Inflammatory macrophage treated with lipopolysaccharide for 1 hour (primary cell): ENCODE data around the gene LOXHD1.

Experiments used
- DNase-seq, 2 donors: peaks; one replicate each; pipeline ENCODE4 v3.0.0-alpha.2; 2020 to 2022

Gene LOXHD1

GRCh38 chr18:46570666-46571065 is 86.4 kb downstream of the LOXHD1 start:
- no peak for DNase-seq

DNA sequence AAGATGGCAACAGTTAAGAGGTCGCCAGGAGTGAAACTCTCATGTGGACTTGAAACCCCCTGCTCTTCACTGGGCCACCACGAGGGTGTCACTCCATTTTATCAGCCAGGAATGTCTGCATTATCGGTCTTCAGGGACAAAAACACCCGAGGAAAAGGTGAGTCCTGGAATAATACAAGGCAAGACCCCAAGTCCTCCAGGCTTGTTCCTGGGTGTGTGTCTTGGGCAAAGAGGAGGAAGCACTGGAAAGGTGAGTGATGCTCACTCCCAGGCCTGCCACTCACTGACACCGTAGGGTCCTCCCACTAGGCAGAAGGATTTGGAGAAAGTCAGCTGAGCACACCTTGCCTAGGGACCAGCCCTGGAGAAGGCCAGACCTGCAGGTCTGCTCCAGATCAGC is 86.9 kb downstream of the LOXHD1 start:
- DNase-seq, result no peak

- no peak for DNase-seq
Measured at GRCh38 chr18:46569211-46569610, 87.8 kb downstream of the LOXHD1 start.

DNA sequence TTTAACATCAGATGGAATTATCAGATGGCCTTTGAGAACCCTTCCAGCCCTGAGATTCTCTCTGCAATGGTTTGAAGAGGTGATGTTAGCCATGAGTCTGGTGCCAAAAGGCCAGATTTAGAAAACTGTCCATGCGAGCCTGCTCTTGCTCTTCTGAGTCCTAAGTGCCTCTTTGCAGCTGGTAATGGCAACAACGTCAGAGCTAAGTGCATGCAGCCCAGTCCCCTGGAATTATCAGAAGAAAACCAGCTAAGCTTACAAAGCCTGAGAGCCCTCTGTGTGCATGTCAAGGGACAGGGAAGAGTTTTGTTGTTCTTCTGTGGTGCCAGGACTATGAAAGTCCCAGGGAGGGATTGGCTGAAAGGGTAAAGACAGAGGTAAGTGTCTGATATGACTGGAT is 89.8 kb downstream of the LOXHD1 start:
- no peak for DNase-seq

DNA sequence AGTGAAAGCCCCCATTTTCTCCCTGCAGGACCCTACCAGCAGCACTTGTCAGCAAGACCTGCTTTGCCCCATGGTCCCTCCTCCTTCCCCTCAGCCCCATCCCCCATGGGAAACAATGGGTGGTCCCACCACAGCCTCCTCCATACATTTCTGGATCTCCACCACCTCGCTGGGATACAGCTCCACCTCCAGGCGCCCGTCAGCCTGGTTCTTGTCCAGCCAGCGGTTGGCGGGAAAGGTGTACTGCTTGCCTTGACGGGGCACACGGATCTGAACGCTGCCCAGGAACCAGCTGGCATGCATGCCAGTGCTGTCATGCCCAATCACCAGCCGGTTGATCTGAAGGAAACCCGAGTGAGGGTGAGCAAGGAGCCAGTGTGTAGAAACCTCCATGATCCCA is 90.9 kb downstream of the LOXHD1 start:
- no peak for DNase-seq

- DNase-seq, result no peak
Measured at GRCh38 chr18:46565256-46565655, 91.8 kb downstream of the LOXHD1 start.

- no peak for DNase-seq
Measured at GRCh38 chr18:46563317-46563716, 93.7 kb downstream of the LOXHD1 start.

DNA sequence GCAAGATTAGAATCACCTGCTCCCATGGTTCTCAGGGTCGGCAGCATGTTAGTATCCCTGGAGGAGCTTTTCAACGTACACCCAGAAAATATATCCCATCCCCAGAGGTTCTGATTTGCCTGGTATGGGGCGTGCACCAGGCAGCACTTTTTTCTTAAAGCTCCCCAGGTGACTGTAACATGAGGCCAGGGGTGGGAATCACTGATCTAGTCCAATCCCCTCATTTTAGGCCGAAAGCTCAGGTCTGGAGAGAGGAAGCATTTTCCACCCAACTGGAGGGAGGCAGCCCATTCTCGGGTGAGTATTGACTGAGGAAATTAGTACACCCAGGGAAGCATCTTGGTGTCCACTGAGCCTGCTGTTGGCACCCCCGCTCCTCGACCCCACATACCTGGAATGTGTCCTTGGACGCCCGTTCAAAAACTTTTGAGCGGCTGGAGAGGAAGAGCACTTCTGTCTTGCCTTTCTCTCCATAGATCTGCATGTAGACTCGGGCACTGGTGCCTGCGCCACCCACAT is 94.3 kb downstream of the LOXHD1 start:
- DNase-seq, result no peak

DNA sequence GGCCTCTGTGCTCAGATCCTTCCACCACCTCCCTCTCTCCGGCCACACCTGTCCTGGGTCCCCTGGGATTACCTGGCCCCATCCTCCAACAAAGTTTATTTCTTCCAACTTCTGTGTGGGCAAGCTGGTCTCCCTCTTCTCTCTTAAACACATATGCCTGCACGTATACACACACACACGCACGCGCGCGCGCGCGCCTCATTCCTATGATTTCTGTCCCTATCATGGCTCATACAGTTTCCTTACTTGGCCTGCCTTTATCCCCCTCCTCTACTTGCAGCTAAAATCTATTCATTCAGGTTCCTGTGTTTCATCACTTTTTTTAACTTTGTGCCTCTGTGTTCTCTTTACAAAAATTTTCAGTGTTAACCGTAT is 96.4 kb downstream of the LOXHD1 start:
- DNase-seq, result no peak

DNA sequence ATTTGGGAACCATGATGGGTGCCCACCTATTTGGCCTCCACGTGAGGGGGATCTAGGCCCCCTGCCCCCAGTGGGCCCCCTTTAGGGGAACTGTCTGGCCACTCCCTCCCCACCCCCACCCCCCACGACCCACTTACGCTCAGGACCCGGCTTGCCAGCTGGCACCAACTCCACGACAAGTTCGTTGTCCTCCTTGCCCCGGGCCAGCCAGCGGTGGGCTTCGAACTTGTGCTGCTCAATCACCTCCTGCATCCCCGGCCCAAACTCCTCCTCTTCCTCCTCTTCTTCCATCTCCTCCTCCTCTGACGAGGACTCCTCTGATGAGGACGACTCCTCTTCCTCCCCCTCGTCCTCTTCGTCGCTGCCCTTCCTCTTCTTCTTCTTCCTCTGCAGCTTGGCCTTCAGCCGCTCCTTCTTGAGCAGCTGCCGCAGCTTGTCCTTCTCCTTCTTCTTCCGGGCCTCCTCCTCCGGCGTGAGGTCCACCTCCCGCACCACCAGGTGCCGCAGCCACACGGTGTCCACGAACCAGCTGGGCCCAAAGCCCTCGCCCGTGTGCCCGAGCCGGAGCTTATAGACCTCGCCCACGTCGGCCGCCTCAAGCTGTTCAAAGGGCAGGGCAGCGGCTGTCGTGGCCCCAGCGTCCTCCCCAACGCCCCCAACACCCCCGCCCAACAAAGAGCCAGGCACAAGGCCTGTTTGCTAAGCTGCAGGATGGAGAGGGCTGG is 96.9 kb downstream of the LOXHD1 start:
- DNase-seq, result no peak

- DNase-seq, result no peak
Measured at GRCh38 chr18:46559296-46559695, 97.7 kb downstream of the LOXHD1 start.

DNA sequence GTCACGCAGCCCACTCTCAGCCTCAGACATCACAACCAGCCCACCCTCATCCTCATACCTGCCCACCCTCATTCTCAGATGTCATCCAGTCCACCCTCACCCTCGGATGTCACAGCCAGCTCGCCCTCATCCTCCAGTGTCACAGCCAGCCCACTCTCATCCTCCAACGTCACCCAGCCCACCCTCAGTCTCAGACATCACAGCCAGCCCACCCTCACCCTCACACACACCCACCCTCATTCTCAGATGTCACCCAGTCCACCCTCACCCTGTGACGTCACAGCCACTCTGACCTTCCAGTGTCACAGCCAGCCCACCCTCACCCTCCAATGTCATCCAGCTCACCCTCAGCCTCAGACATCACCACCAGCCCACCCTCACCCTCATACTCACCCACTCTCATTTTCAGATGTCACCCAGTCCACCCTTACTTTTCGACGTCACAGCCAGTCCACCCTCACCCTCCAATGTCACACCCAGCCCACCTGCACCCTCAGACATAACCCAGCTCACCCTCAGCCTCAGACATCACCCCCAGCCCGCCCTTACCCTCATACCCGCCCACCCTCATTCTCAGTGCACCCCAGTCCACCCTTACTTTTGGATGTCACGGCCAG is 100.3 kb downstream of the LOXHD1 start:
- DNase-seq, result no peak

DNA sequence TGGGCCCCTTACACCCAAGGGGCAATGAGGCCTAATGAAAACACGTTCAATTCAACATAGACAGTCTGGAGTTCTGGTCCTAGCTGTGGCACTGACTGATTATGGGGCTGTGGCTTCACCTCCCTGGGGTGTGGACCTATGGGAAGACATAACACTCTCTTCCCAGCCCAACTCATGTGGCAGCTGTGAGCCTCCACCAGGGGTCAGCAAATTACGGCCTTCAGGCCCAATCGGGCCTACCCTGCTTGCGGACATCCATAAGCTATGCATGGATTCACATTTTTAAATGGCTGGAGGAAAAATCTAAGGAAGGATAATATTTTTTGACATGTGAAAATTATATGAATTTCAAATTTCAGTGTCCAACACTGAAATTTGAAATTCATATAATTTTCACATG is 101.3 kb downstream of the LOXHD1 start:
- DNase-seq, result peak; percentile 6 to 30

- no peak for DNase-seq
Measured at GRCh38 chr18:46555213-46555612, 101.8 kb downstream of the LOXHD1 start.

GRCh38 chr18:46554406-46555080 is 102.5 kb downstream of the LOXHD1 start:
- DNase-seq, result no peak

GRCh38 chr18:46550609-46551008 is 106.4 kb downstream of the LOXHD1 start:
- no peak for DNase-seq

- DNase-seq, result no peak
Measured at GRCh38 chr18:46547520-46547919, 109.5 kb downstream of the LOXHD1 start.

DNA sequence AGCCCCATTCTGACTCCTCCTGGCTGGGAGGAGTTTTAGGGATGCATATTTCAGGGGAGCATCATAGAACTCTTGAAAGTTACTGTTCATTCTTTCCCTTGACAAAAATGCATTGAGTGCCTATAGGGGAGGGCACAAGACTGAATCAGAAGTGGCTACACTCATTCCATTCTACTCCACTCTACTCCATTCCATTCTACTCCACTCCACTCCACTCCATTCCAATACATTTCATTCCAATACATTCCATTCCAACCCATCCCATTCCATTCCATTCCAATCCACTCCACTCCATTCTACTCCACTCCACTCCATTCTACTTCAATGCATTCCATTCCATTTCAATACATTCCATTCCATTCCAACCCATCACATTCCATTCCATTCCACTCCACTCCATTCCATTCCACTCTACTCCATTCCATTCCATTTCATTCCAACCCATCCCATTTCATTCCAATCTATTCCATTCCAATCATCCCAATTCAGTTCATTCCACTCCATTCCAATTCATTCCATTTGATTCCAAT is 110.8 kb downstream of the LOXHD1 start:
- no peak for DNase-seq

DNA sequence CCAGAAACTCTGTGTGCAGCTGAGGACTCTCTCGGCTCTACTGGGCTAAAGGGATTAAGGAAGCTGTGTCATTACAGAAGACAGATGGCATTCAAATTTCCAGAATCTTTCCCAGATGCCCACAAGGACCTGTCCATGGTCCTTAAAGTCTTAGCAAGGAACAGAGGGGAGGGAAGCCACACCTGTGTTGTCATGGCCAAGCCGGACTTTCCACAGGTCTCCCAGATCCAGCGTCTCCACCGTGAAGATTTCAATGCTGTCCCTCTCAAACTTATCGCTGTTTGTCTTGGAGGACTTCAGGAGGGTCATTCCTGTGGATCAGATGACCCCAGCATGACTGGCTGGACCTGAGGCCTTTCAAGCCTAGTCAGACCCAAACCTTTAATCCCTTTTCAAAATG is 114.5 kb downstream of the LOXHD1 start:
- DNase-seq, result no peak

DNA sequence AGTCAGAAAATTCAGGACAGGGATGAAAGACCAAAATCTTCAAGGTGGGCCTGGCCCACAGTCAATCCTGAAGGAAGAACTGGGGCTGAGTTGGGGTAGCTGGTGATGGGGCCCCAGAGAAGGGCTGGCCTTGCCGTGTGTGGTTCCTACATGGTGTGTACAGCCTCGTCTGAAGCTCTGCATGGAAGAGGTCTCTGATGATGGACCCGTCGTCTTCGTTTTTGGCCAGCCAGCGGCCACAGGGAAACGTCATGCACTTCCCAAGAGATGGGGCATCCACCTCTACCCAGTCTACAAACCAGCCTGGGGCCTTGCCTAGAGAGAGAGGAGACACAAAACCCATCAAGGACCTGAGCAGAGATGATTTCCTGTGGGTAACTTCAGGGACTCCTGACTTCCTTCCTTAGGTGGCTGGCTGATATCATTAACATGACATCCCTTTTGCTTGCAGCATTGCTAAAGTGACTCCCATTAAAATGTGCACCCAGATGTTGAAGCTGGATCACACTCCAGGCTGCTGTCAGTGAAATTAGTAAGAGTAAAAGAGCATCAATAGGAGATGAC is 115.3 kb downstream of the LOXHD1 start:
- DNase-seq, result no peak

DNA sequence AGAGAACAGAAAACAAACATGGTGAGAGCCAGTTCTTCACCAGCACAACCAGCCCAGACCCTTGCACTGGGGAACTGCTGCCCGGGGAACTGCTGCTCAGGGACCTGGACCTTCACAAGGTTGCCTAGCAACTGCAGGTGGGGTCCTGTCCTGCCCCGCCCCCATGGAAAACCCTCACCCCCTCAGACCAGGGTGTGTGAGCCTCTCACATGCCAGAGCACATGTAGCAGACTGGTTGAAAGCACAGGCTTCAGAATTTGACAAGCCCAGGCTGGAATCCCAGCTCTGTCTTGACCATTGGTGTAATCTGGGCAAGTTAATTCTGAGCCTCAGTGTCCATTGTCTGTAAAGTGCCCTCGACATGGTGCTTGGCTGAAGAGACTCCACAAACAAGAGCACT is 118.6 kb downstream of the LOXHD1 start:
- no peak for DNase-seq

- no peak for DNase-seq
Measured at GRCh38 chr18:46536215-46536874, 120.7 kb downstream of the LOXHD1 start.

DNA sequence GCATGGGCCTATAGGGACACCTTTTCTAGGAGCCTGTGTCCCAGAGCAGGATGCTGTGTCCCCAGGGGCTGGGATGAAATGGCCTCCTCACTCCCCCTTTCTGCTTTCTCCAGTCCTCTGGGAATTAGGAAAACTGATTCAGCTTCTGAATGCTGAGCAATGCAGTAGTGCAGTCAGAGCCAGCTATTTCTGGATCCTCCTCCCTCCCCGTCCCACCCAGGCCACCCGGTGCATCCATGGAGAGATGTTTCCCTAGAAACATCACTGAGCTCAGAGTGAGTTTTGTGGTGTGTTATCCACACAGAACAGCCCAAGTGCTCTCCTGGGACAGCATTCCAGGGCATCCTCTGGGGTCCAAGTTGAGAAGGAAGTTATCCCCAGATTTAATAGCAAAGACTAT is 125.5 kb downstream of the LOXHD1 start:
- no peak for DNase-seq
